HG02973 (cell line): Measurements from ENCODE around the gene ITGAE.

ENCODE experiments used
- ATAC-seq: cut with Tn5 transposase; IDR thresholded peaks from one replicate; pipeline ENCODE4 v1.9.1; 2021; ENCODE audit warnings: moderate library complexity; ENCODE audit not compliant: unreplicated experiment

The ITGAE gene

DNA sequence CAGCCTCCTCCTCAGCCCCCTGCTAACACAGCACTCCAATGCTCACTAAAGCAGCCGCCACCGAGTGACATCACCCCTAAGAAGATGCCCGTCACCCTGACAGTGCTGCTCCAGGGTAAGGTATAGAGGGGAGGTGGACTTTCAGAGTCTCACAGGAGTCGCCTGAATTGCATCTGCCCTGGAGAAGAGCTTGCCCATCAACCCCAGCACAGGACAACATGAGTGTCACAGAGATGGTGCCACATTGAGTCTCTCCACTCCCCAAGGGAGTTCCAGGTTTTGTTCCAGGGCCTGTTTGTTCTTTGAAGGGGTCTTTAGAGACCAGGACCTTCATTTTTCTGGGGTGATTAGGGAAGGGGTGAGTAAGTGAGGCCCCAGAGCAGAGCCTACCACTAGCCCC is 102.8 kb downstream of the ITGAE start:
- no peak for ATAC-seq

DNA sequence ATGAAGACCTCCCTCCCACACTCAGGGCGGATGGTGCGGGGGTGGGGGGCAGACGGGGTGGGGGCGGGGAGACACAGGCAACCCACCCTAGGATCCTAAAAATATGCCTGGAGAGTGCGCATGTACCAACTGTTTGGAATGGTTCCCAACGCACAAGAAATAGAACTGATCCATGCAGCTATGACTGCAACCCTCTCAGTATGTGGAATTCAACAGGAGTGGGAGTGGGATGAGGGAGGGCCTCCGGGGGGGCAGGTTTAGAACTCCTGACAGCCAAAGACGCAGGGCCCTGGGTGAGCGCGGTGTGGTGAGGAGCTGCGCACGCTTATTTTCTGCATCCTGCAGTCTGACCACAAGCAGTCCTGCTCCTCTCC is 103.9 kb downstream of the ITGAE start:
- no peak for ATAC-seq

DNA sequence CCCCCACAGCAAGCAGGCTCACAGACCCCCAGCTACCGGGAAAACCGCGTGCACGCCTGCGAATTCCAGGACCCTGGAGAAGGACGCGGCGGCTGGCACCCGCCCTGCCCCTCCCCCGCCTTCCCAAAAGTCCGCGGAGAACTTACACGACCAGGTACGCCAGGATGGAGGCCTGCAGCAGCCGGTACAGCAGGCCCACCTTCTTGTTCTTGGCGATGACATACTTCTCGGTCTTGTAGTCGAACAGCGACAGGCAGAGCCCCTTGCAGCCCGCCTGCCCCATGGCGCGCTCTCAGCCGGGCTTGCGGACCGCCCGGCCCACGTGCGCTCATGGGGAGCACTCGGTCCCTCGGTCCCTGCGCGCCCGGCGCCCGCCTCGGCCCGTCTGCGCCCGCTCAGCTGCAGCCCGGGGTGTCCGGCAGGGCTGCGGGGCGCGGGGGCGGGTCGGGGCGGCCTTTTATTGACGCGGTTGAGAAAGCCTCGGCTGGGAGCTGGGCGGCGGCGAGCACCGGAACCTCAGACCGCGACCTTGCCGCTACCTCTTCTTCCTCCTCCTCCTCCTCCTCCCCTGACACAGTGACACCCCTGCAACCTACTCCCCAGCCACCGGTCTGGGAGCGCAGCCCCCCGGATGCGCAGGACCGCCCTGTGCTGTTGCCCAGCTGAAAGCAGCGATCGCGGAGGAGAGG is 105.1 kb downstream of the ITGAE start, which contains the start of gene P2RX5:
TSS of gene P2RX5 (minus strand) at position 433 of the 689 bp plus-strand sequence. CDS start at position 283, 150 bp downstream.
- ATAC-seq: no peak

DNA sequence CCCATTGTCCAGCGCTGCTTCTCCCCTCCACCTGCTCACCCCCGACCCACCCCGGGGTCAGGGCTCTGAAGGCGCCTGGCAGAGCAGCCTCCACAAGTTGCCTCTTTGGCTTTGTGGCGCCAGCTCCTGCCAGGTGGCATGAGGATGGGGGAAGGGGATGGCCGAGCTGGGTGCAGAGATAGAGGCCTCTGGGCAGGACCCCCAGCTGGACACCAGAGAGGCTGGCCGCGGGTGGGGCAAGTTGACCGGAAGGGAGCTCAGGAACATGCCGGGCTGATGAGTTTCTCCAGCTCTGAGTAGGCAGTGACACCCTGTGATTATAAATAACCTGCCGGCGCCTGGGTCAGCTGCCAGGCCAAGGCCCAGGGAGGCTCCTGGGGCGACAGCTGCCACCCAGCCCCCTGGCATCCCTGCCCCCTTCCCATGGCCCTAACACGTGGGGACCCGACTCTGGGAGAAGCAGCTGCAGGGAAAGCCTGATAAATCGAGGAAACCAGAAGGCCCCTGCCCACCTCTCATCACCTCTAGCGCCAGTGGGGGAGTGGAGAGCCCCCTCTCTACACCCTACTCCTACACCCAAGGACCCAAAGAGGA is 105.8 kb downstream of the ITGAE start:
- no peak for ATAC-seq

DNA sequence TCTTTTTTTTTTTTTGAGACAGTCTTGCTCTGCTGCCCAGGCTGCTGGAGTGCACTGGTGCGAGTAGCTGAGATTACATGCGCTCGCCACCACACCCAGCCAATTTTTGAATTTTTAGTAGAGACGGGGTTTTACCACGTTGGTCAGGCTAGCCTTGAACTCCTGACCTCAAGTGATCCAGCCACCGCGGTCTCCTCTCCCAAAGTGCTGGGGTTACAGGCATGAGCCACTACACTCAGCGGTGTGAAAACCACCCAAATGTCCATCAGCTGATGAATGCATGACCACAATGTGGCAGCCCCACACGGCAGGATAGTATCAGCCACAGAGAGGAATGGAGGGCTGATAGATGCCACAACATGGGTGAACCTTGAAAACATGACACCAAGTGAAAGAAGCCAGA is 107.2 kb downstream of the ITGAE start:
- no peak for ATAC-seq

DNA sequence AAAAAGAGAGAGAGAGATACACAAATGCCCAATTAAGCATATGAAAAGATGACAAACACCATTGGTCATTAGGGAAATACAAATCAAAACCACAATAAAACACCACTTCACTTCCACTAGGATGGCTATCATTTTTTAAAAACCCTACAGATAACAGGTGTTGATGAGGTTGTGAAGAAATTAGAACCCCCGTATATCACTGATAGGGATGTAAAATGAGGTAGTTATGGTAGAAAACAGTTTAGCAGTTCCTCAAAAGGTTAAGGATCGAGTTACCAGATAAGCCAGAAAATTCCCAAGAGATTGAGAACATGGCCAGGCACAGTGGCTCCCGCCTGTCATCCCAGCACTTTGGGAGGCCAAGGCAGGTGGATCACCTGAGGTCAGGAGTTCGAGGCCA is 107.8 kb downstream of the ITGAE start:
- ATAC-seq: no peak

DNA sequence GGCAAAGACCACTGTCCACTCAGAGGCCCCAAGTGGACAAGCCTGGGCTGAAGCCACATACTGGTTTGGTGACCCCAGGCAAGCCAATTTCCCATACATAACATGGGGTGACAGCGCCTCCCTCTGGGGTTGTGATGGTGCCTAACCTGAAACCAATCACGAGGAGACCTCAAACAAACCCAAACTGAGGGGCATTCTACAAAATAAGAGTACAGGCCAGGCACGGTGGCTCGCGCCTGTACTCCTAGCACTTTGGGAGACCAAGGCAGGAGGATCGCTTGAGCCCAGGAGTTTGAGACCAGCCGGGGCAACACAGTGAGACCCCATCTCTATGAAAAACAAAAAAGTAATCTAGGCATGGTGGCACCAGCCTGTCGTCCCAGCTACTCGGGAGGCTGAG is 108.6 kb downstream of the ITGAE start:
- no peak for ATAC-seq

DNA sequence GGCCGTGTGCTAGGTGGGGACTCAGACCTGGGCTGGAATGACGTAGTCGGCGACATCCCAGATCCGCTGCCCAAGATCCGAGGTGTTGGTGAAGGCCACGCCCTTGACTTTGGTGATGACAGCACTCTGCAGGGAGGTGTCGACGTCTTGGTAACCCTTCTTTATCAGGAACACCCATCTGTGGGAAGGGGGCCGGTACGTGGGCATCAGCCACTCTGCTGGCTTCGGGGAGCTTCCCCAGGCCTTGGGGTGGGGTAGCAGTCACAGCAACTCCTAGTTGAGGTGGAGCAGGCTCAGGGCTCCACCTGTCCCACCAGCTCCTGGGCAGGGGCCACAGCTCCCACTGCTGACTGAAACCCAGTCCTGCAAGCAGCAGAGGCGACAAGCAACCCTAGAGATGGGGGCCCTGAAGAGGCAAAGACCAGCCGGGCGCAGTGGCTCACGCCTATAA is 109.3 kb downstream of the ITGAE start:
- ATAC-seq: no peak

DNA sequence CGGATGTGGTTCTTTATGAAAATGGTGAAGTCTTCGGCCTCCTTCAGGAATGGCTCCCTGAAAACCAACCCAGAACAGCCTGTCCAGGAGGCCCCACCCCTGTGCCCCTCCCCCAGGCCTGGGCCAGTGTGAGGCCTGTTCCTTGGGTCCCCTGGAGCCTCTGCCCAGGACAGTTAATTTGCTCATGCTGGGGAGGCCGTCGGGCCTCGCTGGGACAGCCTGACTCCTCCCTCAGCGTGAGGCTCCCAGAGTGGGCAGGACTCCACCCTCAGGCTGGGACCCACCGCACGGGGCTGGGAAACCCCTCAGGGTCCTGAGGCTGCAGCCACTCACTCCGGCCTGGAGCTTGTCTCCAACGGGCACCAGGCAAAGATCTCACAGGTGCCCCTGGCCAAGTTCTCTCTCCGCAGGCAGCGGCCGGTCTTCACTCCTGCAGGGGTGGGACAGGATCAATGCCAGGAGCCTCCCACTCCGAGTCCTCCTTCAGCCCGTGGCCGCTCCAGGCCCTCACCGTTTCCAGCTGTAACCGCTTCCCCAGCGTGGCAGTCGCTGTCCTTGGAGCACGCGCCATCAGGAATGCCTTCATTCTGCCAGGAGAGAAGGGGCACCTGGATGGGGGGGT is 110.8 kb downstream of the ITGAE start:
- no peak for ATAC-seq

DNA sequence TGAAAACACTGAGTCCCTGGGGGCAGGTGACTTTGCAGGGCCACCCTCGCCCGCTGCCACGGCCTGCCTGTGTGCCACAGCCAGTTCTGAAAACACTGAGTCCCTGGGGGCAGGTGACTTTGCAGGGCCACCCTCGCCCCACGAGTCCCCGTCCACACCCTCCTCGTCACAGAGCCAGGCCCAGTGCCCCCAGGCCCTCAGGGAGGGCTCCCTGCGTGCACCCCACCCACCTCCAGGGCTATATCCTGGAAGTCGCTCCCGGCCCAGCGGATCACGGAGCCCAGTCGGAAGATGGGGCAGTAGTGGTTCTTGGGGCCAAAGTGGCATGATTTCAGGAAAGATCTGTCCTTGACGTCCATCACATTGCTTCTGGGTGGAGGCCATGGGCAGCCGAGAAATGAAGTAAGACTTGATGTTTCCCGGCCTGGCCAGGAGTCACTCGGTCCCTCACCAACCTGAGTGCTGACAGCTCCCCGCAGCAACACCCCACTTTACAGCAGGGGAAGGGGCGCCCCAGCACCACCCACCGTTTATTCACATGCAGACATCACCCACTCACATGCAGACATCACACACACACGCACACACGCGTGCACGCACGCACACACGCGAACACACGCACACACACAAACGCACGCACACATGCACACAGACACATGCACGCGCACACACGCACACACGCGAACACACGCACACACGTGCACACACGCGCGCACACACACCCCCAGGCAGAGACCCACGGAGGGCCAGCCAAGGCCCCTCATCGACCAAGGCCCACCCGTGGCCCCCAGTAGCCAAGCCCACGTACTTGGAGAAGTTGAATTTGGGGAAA is 111.5 kb downstream of the ITGAE start:
- ATAC-seq: no peak

DNA sequence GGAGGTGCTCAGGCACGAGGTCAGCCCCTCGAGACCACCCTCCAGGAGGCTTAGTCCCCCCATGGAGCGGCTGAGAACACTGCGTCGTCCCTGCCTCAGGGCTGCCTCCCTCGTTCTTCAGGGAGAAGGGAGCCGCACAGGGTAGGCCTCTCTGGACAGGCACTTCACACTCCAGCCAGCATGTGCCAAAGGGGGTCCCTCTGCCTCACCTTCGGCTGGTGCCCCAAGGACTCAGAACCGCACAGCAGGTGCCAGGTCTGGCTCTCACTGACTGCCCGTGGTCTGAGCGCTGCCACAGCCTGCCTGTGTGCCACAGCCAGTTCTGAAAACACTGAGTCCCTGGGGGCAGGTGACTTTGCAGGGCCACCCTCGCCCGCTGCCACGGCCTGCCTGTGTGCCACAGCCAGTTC is 112.1 kb downstream of the ITGAE start:
- ATAC-seq: no peak

DNA sequence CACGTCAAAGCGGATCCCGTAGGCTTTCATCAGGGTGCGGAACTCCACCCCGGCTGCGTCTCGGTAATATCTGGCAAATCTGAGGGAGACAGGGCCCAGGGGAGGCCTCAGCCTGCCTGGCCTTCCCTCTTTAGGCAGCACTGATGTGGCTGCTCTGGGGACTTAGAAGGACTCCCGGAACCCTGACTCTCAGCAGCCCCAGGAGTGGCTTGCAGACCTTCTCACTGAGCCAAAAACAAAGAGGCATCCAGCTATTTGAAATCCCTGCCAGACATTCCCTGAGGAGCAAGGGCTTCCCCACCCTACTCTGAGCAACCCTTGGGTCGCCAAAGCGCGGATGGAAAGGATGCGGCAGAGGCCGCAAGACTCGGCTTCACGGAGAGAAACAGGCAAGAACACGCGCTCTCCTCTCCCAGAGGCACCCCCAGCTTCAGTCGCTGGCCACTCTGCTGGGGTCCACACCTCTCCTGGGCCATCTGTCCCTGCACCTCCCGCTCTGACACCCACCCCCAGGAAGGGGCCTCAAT is 112.9 kb downstream of the ITGAE start:
- no peak for ATAC-seq

DNA sequence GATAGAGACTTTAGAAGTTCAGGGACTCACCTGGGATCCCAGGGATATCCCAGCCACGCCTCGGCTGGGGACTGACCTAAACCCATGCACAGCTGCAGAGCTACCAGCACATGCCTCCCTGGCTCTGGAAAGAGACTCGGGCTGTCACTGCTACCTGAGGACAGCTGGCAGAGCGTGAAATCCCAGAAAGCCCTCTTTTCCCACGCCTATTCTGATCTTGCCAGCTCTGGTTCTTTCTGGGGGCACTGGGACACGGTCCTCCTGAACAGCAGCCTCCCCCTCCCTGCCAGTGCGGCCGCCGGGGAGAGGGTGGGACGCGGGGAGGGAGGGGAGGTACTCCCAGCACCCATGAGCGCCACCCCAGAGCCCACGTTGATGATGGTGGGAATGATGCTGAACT is 115.8 kb downstream of the ITGAE start:
- ATAC-seq: no peak

DNA sequence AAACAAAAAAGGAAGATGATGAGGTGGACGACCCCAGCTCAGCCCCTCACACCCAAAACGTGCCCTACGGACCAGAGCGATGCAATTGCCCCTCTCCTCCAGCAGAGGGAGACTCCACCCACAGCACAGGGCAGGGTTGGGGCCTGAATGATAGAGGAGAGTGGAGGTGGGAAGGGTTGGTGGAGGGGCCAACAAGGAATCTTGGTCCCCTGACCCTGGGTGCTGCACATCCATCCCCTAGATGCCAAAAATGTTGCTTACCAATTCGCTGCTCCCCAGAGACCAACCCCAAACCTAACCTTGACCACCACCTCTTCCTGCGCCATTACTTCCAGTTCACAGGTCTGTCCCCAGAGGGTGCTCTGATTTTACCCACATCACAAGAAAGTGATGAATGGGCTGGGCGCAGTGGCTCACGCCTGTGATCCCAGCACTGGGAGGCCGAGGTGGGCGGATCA is 117.9 kb downstream of the ITGAE start:
- no peak for ATAC-seq

DNA sequence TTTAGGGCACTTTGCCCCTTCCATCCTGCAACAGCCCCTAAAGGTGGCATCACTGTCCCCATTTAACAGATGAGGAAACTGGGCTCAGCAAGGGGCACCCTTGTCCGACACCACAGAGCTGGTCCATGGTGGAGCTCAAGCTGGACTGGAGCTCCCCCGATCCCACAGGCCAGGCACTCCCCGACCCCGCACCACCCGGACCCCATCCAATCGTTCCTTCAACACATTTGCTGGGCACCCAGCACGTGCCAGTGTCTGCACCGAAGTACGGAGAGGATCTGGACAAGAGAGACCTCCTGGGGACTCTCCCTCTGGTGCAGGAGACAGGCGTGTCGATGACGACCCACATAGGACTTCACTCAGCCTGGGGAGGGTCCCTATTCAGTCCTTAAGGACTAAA is 119.0 kb downstream of the ITGAE start:
- ATAC-seq: no peak

DNA sequence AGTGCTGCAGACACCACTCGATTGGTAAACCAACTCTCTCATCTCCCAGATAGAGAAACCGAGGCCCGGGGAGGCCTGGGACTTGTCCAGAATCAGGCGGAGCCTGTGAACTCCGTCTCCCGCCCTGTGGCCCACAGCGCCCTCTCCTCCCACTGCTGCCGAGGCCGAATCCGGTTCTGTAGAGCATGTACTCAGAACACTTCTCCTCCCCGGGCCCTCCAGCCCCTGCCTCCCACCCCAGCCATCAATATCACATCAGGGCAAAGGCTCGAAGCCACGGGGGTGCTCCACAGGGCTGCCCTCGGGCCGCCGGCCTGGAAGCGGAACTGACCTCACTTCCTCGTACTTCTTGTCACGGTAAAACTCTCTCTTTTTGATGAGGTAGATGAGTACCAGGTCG is 119.4 kb downstream of the ITGAE start:
- ATAC-seq: no peak

DNA sequence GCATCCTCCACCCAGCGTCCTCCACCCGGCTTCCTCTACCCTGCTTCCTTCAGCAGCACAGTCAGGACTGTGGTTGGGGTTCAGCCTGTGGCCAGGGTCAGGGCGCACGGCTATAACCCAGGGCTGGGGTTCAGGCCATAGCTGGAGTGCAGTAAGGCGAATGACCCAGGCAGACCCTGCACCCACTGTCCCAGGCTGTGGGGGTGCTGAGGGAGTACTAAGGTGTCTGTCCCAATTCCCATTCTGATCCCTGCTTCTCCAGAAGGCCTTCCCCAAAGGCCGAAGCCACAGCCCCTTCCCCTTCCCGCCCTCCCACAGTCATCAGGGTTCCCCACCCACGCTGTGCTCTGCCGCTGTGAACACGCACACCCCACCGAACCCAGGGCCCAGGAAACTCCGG is 119.9 kb downstream of the ITGAE start:
- no peak for ATAC-seq

DNA sequence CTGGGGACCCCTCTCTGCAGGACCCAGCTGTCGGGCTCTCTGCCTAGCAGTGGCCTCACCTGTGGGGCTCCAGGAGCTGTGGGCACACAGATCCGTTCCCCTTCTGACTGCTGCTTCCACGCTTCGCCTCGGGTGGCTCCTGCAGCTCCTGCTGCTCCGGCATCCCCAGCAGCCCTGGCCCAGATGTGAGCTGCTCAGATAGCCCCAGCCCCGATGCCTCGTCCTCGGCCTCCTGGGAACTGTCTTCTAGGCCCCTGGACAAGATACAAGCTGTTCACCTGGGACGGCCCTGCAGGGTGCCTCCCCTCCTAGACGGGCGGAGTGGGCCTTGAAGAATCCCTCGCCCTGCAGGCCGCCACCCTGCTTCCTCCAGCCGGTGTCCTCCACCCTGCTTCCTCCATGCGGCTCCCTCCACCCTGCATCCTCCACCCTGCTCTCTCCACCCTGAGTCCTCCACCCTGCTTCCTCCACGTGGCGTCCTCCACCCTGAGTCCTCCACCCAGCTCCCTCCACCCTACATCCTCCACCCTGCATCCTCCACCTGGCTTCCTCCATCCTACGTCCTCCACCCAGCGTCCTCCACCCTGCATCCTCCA is 121.4 kb downstream of the ITGAE start:
- ATAC-seq: no peak

DNA sequence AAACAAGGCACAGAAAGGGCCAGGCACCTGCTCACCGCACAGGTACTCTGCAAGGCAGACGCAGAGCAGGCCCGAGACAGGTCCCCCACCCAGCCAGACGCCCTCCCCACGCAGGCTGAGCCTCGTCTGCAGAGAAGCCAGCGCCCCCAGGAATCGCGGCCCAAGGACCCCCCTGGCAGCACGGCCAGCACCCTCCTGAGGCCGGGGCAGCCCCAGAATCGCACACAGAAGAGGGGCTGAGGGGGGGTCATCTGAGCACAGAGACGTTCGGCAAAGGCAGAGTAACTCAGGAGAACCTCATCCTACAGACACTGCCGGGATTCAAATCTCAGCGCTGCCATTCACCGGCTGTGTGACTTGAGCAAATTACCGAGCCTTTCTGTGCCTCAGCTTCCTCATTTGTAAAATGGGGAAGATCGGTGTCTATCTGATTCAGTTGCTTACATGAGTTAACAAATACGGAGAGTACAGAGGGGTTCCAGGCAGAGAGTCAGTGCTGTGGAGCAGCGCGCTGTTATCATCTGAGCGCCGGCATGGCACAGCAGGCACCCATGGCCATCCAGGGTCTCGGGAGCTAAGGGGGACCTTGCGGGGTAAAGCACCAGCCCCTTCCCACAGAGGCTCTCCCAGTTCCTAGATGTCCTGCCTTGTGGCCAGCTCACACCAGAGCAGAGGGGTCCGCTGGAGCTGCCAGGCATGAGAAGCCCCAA is 122.0 kb downstream of the ITGAE start:
- ATAC-seq: no peak
